ENCODE data around the gene GSTO1.

Gene GSTO1

GRCh38 chr10:104252368-104252767 is 2.3 kb upstream of the GSTO1 start:
- H3K4me1 ChIP-seq (ENCODE audit: control insufficient read depth in 1 of 2, insufficient read depth in 2 of 2, low read length in 2 of 2): peaks cover 11 to 18% of the 10 kb centered on the region in 2 donors
- H3K36me3 ChIP-seq (ENCODE audit: control insufficient read depth in 1 of 2, insufficient read depth in 2 of 2, low read length in 2 of 2): peaks cover 0 to 8% of the 10 kb centered on the region in 2 donors
- no peaks in the 10 kb centered on the region for H3K9me3 ChIP-seq (ENCODE audit: control insufficient read depth in 1 of 2, low read length in 2 of 2)
- no peak overlapping the region for H3K27ac ChIP-seq (ENCODE audit: low read length)
- H3K27me3 ChIP-seq (ENCODE audit: low read depth, low read length): no peaks in the 10 kb centered on the region
- no peak overlapping the region for H3K4me3 ChIP-seq (ENCODE audit: low read depth in 1 of 2, low read length in 2 of 2)

DNA sequence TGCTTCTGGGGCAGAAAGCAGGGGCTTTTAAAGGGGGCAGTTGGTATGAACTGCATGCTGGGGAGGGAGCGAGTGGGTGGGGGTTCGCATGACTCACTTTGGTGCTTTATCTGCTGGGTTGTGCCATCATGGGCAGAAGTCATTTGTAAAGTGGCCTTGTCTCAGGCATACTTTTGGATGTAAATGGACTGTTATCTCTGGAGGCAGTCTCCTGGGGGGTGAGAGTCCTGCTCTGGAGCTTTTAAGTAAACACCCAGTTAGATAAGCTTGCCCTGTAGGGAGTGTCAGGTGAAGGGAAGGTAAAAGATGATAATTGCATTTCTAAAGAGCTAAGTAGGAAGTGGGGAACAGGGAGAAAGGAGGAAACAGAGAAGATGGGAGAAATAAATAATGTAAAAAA is 1.6 kb upstream of the GSTO1 start:
- peaks cover 5 to 9% of the 10 kb centered on the region in 2 donors for H3K36me3 ChIP-seq (ENCODE audit: control insufficient read depth in 1 of 2, insufficient read depth in 2 of 2, low read length in 2 of 2)
- no peak overlapping the region for H3K27ac ChIP-seq (ENCODE audit: low read length)
- no peak overlapping the region for H3K4me3 ChIP-seq (ENCODE audit: low read depth in 1 of 2, low read length in 2 of 2)
- peaks cover 11 to 18% of the 10 kb centered on the region in 2 donors for H3K4me1 ChIP-seq (ENCODE audit: control insufficient read depth in 1 of 2, insufficient read depth in 2 of 2, low read length in 2 of 2)
- no peaks in the 10 kb centered on the region for H3K27me3 ChIP-seq (ENCODE audit: low read depth, low read length)
- H3K9me3 ChIP-seq (ENCODE audit: control insufficient read depth in 1 of 2, low read length in 2 of 2): no peaks in the 10 kb centered on the region

DNA sequence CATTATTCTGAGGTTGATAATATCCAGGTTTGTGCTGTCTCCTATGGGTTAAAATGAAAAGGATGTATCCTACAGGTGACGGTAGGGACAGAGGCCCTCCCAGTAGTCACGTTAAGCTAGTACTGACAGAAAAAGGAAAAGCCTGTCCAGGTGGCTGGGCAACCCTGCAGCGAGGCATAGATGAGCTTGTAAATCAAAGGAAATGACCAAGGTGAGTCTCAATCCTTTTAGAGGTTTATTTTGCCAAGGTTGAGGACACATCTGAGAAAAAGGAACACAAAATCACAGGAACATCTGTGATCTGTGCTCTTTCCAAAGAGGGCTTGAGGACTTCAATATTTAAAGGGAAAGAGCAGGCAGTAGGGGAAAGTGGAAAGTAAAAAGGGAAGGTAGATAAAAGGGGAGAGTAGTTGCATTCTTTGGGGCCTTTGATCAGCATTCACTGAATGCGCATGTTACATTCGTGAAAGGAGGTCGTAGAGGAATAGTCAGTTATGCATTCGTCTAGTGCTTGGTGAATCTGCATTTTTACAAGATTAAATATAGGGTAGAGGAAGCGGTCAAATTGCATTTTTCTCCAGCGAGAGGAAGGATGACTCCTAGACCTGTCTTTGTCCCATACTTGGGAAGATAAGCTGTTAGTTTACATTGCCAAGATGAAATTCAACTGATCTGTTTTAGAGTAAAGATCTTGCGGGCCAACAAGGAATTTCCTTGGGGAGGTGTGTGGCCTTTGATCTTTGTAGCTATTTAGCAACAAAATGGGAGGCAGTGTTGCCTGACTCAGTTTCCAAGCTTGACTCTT is 884 bp upstream of the GSTO1 start:
- H3K4me1 ChIP-seq (ENCODE audit: control insufficient read depth in 1 of 2, insufficient read depth in 2 of 2, low read length in 2 of 2): peaks cover 11 to 18% of the 10 kb centered on the region in 2 donors
- H3K36me3 ChIP-seq (ENCODE audit: control insufficient read depth in 1 of 2, insufficient read depth in 2 of 2, low read length in 2 of 2): peaks cover 10 to 16% of the 10 kb centered on the region in 2 donors
- peak overlapping the region; percentile 97 for H3K27ac ChIP-seq (ENCODE audit: low read length)

DNA sequence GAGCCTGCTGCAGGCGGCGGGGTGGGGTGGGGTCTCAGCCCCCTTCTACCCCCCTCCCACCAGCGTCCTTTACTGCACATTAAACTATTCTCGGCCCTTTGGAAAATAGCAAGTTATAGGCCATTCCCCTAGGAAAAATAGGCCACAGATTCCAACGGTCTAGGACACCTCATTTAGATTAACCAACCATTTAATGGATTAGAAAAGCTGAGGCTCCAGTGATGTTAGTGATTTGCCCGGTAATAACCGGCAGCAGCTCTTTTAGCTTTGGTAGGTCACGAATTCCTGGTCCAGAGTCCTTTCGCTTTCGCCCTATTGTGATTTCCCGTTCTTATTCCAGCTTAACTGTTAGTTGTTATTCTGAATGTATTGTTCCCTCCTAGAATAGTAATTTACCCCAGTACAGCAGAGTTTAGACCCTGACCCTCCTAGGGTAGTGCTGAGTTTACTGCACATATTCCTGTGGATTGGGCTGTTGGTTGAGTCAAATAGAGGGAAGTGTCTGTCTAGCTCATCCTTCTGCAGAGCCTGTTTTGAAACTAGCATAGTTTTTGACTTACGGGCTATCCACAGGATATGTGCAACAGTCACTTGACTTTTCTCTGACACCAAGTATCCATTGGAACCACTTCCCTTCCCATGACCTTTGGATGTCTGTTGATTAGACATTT is 754 bp downstream of the GSTO1 start:
- Histone ChIP-seq H3K9me3 (ENCODE audit: control insufficient read depth in 1 of 2, low read length in 2 of 2) (no peaks in the 10 kb centered on the region), H3K4me3 (ENCODE audit: low read depth in 1 of 2, low read length in 2 of 2) (peak overlapping the region; percentile 82 to 94), H3K27me3 (ENCODE audit: low read depth, low read length) (no peaks in the 10 kb centered on the region), H3K27ac (ENCODE audit: low read length) (peak overlapping the region; percentile 97), H3K36me3 (ENCODE audit: control insufficient read depth in 1 of 2, insufficient read depth in 2 of 2, low read length in 2 of 2) (peaks cover 18 to 32% of the 10 kb centered on the region in 2 donors), H3K4me1 (ENCODE audit: control insufficient read depth in 1 of 2, insufficient read depth in 2 of 2, low read length in 2 of 2) (peaks cover 18 to 21% of the 10 kb centered on the region in 2 donors)

More for the DNA sequence above, 884 bp upstream of the GSTO1 start:
- Histone ChIP-seq H3K27me3 (ENCODE audit: low read depth, low read length) (no peaks in the 10 kb centered on the region), H3K9me3 (ENCODE audit: control insufficient read depth in 1 of 2, low read length in 2 of 2) (no peaks in the 10 kb centered on the region), H3K4me3 (ENCODE audit: low read depth in 1 of 2, low read length in 2 of 2) (peak overlapping the region; percentile 82 to 94)

- Histone ChIP-seq H3K27me3 (ENCODE audit: low read depth, low read length) (no peaks in the 10 kb centered on the region), H3K4me3 (ENCODE audit: low read depth in 1 of 2, low read length in 2 of 2) (peak overlapping the region; percentile 82 to 94), H3K4me1 (ENCODE audit: control insufficient read depth in 1 of 2, insufficient read depth in 2 of 2, low read length in 2 of 2) (peaks cover 18 to 23% of the 10 kb centered on the region in 2 donors), H3K36me3 (ENCODE audit: control insufficient read depth in 1 of 2, insufficient read depth in 2 of 2, low read length in 2 of 2) (peaks cover 21 to 40% of the 10 kb centered on the region in 2 donors), H3K9me3 (ENCODE audit: control insufficient read depth in 1 of 2, low read length in 2 of 2) (no peaks in the 10 kb centered on the region), H3K27ac (ENCODE audit: low read length) (peak overlapping the region; percentile 97)
These were observed 1.8 kb downstream of the GSTO1 start for GRCh38 chr10:104256335-104256961.

GRCh38 chr10:104257235-104257634 is 2.5 kb downstream of the GSTO1 start:
- H3K4me1 ChIP-seq (ENCODE audit: control insufficient read depth in 1 of 2, insufficient read depth in 2 of 2, low read length in 2 of 2): peaks cover 18 to 23% of the 10 kb centered on the region in 2 donors
- H3K36me3 ChIP-seq (ENCODE audit: control insufficient read depth in 1 of 2, insufficient read depth in 2 of 2, low read length in 2 of 2): peaks cover 29 to 46% of the 10 kb centered on the region in 2 donors
- H3K9me3 ChIP-seq (ENCODE audit: control insufficient read depth in 1 of 2, low read length in 2 of 2): no peaks in the 10 kb centered on the region
- no peaks in the 10 kb centered on the region for H3K27me3 ChIP-seq (ENCODE audit: low read depth, low read length)
- peak overlapping the region; percentile 82 to 94 for H3K4me3 ChIP-seq (ENCODE audit: low read depth in 1 of 2, low read length in 2 of 2)
- H3K27ac ChIP-seq (ENCODE audit: low read length): no peak overlapping the region

DNA sequence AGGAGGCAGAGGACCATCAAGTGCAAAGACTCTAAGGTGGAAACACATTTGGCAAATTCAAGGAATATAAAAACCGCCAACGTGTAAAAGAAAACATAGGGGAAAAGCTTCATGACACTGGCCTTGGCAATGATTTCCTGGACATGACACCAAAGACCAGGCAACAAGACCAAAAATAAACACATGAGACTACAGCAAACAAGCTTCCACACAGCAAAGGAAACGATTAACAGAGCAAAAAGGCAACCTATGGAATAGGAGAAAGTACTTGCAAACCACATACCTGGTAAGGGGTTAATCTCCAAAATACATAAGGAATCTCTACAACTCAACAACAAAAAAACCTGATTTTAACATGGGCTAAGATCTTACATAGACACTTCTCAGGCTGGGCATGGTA is 3.5 kb downstream of the GSTO1 start:
- H3K36me3 ChIP-seq (ENCODE audit: control insufficient read depth in 1 of 2, insufficient read depth in 2 of 2, low read length in 2 of 2): peaks cover 30 to 55% of the 10 kb centered on the region in 2 donors
- no peak overlapping the region for H3K27ac ChIP-seq (ENCODE audit: low read length)
- peaks cover 18 to 23% of the 10 kb centered on the region in 2 donors for H3K4me1 ChIP-seq (ENCODE audit: control insufficient read depth in 1 of 2, insufficient read depth in 2 of 2, low read length in 2 of 2)
- no peaks in the 10 kb centered on the region for H3K9me3 ChIP-seq (ENCODE audit: control insufficient read depth in 1 of 2, low read length in 2 of 2)
- H3K27me3 ChIP-seq (ENCODE audit: low read depth, low read length): no peaks in the 10 kb centered on the region
- H3K4me3 ChIP-seq (ENCODE audit: low read depth in 1 of 2, low read length in 2 of 2): no peak overlapping the region

GRCh38 chr10:104259456-104259855 is 4.8 kb downstream of the GSTO1 start:
- peaks cover 40 to 66% of the 10 kb centered on the region in 2 donors for H3K36me3 ChIP-seq (ENCODE audit: control insufficient read depth in 1 of 2, insufficient read depth in 2 of 2, low read length in 2 of 2)
- H3K27me3 ChIP-seq (ENCODE audit: low read depth, low read length): no peaks in the 10 kb centered on the region
- H3K27ac ChIP-seq (ENCODE audit: low read length): peak overlapping the region; percentile 79
- no peaks in the 10 kb centered on the region for H3K9me3 ChIP-seq (ENCODE audit: control insufficient read depth in 1 of 2, low read length in 2 of 2)
- H3K4me1 ChIP-seq (ENCODE audit: control insufficient read depth in 1 of 2, insufficient read depth in 2 of 2, low read length in 2 of 2): peaks cover 9 to 23% of the 10 kb centered on the region in 2 donors
- no peak overlapping the region for H3K4me3 ChIP-seq (ENCODE audit: low read depth in 1 of 2, low read length in 2 of 2)

GRCh38 chr10:104259999-104260774 is 5.5 kb downstream of the GSTO1 start:
- peak overlapping the region; percentile 79 for H3K27ac ChIP-seq (ENCODE audit: low read length)
- H3K27me3 ChIP-seq (ENCODE audit: low read depth, low read length): no peaks in the 10 kb centered on the region
- H3K4me1 ChIP-seq (ENCODE audit: control insufficient read depth in 1 of 2, insufficient read depth in 2 of 2, low read length in 2 of 2): peaks cover 9 to 27% of the 10 kb centered on the region in 2 donors
- H3K4me3 ChIP-seq (ENCODE audit: low read depth in 1 of 2, low read length in 2 of 2): no peak overlapping the region
- H3K9me3 ChIP-seq (ENCODE audit: control insufficient read depth in 1 of 2, low read length in 2 of 2): no peaks in the 10 kb centered on the region
- peaks cover 47 to 70% of the 10 kb centered on the region in 2 donors for H3K36me3 ChIP-seq (ENCODE audit: control insufficient read depth in 1 of 2, insufficient read depth in 2 of 2, low read length in 2 of 2)

DNA sequence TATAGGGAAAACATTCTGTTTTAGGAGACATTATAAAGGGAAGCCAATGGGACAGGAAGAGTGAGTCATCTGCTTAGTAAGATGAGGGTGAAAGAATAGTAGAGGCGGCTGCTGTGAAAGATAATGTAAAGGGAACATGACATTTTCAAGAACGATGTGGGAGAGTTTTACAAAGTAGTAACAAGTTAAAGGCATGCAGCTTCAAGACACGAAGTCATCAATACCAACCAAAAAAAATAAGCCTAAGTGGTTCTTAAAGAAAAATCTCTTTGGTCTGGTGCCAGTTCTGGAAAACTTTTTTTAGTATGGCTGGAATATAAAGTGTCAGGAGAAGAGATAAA is 6.1 kb downstream of the GSTO1 start:
- H3K4me1 ChIP-seq (ENCODE audit: control insufficient read depth in 1 of 2, insufficient read depth in 2 of 2, low read length in 2 of 2): peaks cover 8 to 27% of the 10 kb centered on the region in 2 donors
- peaks cover 53 to 72% of the 10 kb centered on the region in 2 donors for H3K36me3 ChIP-seq (ENCODE audit: control insufficient read depth in 1 of 2, insufficient read depth in 2 of 2, low read length in 2 of 2)
- no peaks in the 10 kb centered on the region for H3K27me3 ChIP-seq (ENCODE audit: low read depth, low read length)
- no peak overlapping the region for H3K4me3 ChIP-seq (ENCODE audit: low read depth in 1 of 2, low read length in 2 of 2)
- H3K27ac ChIP-seq (ENCODE audit: low read length): peak overlapping the region; percentile 79
- no peaks in the 10 kb centered on the region for H3K9me3 ChIP-seq (ENCODE audit: control insufficient read depth in 1 of 2, low read length in 2 of 2)
